NCI-H345 treated with DMSO at 0.1 percent for 48 hours (cell line): ENCODE measurements around the gene KRTAP5-1.

Source experiments
- DNase-seq: peaks from one replicate; lab custom pipeline; 2025; ENCODE audit not compliant: unreplicated experiment; lab: John Stamatoyannopoulos, UW

The KRTAP5-1 gene

GRCh38 chr11:1545432-1545831 is 39.7 kb downstream of the KRTAP5-1 start:
- no peak for DNase-seq

DNA sequence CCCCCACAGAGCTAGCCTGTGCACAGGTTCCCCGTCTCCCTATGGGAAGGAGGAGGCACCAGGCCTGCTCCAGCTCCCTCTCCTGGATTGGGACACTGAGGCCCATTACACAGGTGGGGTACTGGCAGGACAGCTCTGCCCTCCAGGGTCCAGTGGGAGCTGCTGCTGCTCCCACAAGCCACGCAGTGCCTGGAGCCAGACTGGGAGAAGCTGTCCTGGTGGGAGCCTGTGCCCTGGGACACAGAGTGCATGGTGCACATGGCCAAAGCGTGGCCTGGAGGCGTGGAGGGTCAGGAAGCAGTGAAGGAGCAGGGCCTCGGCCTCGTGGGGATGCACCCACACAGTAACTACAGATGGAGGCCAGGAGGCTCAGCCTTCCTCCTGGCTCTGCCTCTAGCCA is 40.5 kb downstream of the KRTAP5-1 start:
- no peak for DNase-seq

DNA sequence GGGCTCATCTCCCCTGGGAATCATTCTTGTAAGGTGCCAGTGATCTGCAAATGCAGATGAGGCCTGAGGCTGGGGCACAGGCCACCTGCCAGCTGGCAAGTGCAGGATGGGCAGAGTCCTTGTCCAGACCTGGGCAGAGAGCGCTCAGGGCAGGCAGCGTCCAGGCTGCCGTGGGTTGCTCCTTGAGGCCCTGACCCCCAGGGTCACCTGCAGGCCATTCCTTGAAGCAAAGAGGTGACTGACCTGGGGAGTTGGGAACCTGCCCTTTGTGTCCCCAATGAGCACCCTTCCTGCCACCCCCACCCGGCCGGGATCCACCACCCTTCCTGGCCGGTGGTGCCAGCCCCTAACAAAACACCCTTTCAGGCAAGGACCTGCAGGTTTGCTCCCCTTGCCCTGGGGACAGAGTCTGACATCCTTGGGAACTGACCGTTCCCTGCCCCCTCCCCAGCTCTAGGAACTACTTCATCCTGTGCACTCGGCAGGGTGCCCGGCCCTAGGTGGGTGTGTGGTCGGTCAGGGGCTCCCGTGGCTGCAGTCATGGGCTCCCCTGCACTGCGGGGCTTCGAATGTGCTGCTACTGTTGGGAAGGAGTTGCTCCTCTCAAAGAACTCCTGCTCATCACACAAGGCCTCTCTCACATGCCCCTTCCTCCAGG is 41.3 kb downstream of the KRTAP5-1 start:
- no peak for DNase-seq

DNA sequence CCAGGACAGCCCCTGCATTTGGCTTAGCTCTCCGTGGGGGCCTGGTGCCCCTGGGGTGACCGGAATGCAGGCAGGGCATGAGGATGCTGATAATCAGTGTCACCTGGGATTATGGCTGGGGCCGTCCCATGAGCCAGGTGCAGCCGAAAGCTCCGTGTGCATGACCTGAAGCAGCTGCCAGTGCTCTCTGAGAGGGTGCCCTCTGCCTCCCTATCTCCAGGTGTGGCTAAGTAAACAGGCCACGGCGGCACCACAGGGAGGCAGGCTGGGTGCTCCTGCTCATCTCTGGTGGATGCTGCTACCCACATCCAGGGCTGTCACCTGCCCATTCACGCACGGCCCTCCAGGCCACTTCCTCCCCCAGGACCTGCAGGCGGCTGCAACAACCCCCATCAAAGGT is 42.8 kb downstream of the KRTAP5-1 start:
- peak; percentile 50 for DNase-seq

- DNase-seq, result no peak
Observed at GRCh38 chr11:1541474-1542204, 43.4 kb downstream of the KRTAP5-1 start.

GRCh38 chr11:1540074-1540473 is 45.0 kb downstream of the KRTAP5-1 start:
- no peak for DNase-seq

GRCh38 chr11:1538153-1538552 is 46.9 kb downstream of the KRTAP5-1 start:
- no peak for DNase-seq

GRCh38 chr11:1536065-1536843 is 48.8 kb downstream of the KRTAP5-1 start:
- no peak for DNase-seq

- no peak for DNase-seq
Observed at GRCh38 chr11:1534682-1535081, 50.4 kb downstream of the KRTAP5-1 start.
